Measurements from ENCODE around the gene LEAP2.
A peak's percentile ranks its signal among the peaks of the same experiment; 100 is the strongest.

LEAP2 gene

DNA sequence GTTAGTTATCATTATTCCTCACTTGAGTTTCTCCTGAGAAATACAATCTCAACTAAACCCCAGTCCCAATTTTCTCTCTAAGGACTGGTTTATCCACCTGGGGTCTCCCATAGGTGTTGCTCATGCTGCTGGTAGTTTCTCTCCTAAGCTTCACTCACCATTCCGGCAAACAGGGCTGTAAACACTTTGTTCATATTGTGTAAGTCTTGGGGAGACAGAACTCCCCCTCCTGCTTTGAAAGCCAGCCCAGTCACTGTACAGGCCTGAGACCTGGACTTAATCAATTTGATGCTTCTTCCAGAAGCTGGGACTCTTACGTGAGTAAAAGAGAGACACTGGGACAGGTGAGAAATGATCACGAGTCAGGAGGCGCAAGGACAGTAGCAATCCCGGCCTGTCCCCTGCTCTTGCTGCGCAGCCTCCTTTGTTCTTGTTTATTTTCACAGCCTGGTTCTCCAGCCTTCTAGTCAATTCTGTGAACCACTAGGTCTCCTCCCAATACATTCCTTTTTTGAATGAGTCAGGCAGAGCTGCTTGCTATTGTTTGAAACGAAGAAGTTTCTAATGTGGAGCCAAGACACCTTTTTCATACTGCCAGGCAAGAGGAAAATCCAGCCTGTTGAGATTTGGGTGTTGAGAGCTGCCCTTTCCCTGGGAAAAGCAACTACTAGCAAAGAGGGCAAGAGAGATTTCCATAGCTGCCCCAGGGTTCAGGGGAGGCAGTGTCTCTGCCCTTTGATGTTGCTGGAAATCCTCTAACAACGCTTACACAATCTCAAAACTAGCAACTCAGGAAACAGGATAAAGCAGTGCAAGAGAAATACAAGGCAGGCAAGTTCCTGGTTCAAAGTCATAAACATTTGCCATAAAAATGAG is 33.8 kb upstream of the LEAP2 start:
- Mint-ChIP-seq H3K4me1 (no peaks in the 10 kb centered on the region), H3K4me3 (no peak overlapping the region), H3K36me3 (ENCODE audit: low read depth) (no peaks in the 10 kb centered on the region), H3K9me3 (no peaks in the 10 kb centered on the region), H3K27ac (peak overlapping the region; percentile 29 to 87 (median 75)), H3K27me3 (ENCODE audit: low read depth) (peaks cover 15% of the 10 kb centered on the region)
- TF ChIP-seq, protein P1, sequence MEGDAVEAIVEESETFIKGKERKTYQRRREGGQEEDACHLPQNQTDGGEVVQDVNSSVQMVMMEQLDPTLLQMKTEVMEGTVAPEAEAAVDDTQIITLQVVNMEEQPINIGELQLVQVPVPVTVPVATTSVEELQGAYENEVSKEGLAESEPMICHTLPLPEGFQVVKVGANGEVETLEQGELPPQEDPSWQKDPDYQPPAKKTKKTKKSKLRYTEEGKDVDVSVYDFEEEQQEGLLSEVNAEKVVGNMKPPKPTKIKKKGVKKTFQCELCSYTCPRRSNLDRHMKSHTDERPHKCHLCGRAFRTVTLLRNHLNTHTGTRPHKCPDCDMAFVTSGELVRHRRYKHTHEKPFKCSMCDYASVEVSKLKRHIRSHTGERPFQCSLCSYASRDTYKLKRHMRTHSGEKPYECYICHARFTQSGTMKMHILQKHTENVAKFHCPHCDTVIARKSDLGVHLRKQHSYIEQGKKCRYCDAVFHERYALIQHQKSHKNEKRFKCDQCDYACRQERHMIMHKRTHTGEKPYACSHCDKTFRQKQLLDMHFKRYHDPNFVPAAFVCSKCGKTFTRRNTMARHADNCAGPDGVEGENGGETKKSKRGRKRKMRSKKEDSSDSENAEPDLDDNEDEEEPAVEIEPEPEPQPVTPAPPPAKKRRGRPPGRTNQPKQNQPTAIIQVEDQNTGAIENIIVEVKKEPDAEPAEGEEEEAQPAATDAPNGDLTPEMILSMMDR (IDR thresholded peaks at IDR 0.05; ENCODE audit: unreplicated experiment in 3 of 3), result no peak

DNA sequence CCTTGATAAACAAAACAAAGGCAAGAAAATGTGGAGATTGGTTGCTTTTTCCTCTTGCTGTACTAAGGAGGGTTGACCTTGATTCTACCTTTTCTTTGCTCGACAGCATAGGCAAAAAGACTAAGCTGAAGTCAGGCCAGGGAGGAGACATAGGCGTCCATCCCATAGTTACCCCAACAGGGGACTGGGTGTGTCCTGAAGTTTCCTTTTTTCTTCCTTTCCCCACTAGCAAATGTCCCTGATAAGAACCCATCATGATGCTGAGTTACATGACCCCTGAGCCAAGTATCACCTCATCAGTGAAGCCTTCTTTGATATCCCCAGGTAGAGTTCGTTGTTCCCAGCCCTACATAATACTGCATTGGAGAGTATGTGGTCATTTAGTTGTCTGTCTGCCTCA is 33.2 kb upstream of the LEAP2 start:
- no peaks in the 10 kb centered on the region for H3K4me1 Mint-ChIP-seq
- H3K9me3 Mint-ChIP-seq, result no peaks in the 10 kb centered on the region
- no peak overlapping the region for H3K4me3 Mint-ChIP-seq
- TF ChIP-seq, protein P1 (IDR thresholded peaks at IDR 0.05; ENCODE audit: unreplicated experiment in 3 of 3), result no peak
- H3K36me3 Mint-ChIP-seq (ENCODE audit: low read depth), result no peaks in the 10 kb centered on the region
- H3K27ac Mint-ChIP-seq, result peak overlapping the region in 2 of 3 experiments; percentile 29 to 87
- peaks cover 15% of the 10 kb centered on the region for H3K27me3 Mint-ChIP-seq (ENCODE audit: low read depth)

DNA sequence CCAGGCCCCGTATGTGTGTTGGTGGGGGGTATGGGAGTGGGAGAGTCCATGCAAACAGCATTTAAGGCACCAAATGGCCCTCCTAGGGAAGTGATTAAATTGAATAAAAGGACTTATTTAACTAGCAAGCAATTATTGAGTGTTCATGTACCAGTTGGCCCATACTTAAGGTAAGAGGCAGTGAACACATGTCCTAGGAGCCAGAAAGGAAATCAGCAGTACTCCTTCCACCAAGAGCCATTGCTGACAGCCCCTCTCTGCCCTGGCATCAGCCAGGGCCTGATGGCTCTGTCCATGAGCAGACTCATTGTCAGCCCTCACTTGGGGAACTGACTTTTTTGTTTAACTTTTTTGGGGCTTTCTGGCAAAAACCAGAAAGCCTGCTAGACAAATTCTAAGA is 32.6 kb upstream of the LEAP2 start:
- H3K27ac Mint-ChIP-seq, result peak overlapping the region in 1 of 3 experiments; percentile 87
- H3K9me3 Mint-ChIP-seq, result no peaks in the 10 kb centered on the region
- TF ChIP-seq, protein P1 (IDR thresholded peaks at IDR 0.05; ENCODE audit: unreplicated experiment in 3 of 3), result no peak
- no peaks in the 10 kb centered on the region for H3K4me1 Mint-ChIP-seq
- H3K36me3 Mint-ChIP-seq (ENCODE audit: low read depth), result no peaks in the 10 kb centered on the region
- peaks cover 14% of the 10 kb centered on the region for H3K27me3 Mint-ChIP-seq (ENCODE audit: low read depth)
- no peak overlapping the region for H3K4me3 Mint-ChIP-seq

DNA sequence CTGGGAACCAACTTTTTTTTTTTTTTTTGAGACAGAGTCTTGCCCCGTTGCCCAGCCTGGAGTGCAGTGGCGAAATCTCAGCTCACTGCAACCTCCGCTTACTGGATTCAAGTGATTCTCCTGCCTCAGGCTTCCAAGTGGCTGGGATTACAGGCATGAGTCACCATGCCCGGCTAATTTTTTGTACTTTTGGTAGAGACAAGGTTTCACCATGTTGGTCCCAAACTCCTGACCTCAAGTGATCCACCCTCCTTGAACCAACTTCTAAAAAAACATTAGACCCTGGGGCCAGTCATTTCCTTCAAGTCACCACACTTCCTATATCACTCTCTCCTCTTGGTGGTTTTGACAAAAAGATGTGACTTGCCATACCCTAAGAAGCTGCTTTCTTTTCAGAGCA is 32.2 kb upstream of the LEAP2 start:
- TF ChIP-seq, protein P1 (IDR thresholded peaks at IDR 0.05; ENCODE audit: unreplicated experiment in 3 of 3), result no peak
- H3K4me1 Mint-ChIP-seq, result no peaks in the 10 kb centered on the region
- no peak overlapping the region for H3K27ac Mint-ChIP-seq
- H3K36me3 Mint-ChIP-seq (ENCODE audit: low read depth), result no peaks in the 10 kb centered on the region
- peaks cover 12% of the 10 kb centered on the region for H3K27me3 Mint-ChIP-seq (ENCODE audit: low read depth)
- H3K4me3 Mint-ChIP-seq, result no peak overlapping the region
- no peaks in the 10 kb centered on the region for H3K9me3 Mint-ChIP-seq

DNA sequence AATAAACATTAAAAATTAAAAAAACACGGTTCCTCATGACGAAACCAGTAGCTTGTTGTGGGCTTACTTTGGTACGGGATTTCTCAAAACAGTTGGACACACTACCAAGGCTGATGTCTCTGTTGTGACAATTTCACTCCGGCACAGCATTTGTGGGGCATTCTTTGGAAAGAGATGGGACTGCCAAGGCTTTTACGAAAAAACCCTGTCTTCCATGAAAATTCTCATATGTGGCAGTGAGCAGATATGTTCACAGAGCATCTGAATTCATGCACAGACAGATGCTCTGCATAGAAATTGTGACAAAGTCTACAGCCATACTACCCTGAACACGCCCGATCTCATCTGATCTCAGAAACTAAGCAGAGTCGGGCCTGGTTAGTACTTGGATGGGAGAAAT is 25.2 kb upstream of the LEAP2 start:
- no peaks in the 10 kb centered on the region for H3K27me3 Mint-ChIP-seq (ENCODE audit: low read depth)
- TF ChIP-seq, protein P1 (IDR thresholded peaks at IDR 0.05; ENCODE audit: unreplicated experiment in 3 of 3), result no peak
- H3K9me3 Mint-ChIP-seq, result no peaks in the 10 kb centered on the region
- H3K27ac Mint-ChIP-seq, result no peak overlapping the region
- H3K4me3 Mint-ChIP-seq, result no peak overlapping the region
- no peaks in the 10 kb centered on the region for H3K36me3 Mint-ChIP-seq (ENCODE audit: low read depth)
- no peaks in the 10 kb centered on the region for H3K4me1 Mint-ChIP-seq

DNA sequence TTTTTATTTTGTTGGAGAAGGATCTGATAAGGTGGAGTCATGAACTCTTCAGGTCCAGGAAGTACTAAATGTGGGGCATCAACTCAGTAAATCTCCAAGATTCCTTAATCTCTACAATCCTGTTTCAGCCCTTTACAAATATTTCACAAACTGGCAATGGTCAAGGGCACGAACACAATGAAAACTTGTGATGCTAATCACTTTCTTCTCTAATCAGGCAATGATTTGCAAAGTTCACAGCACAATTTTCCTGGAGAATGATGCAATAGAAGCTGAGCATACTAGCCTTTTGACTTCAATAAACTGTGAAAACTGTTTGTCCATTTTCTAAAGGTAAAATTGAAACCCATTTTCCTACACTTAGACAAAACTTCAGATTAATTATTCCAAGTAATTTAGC is 24.1 kb upstream of the LEAP2 start:
- Mint-ChIP-seq H3K27me3 (ENCODE audit: low read depth) (no peaks in the 10 kb centered on the region), H3K27ac (peak overlapping the region in 1 of 3 experiments; percentile 42), H3K36me3 (ENCODE audit: low read depth) (no peaks in the 10 kb centered on the region), H3K9me3 (no peaks in the 10 kb centered on the region), H3K4me3 (no peak overlapping the region), H3K4me1 (no peaks in the 10 kb centered on the region)
- TF ChIP-seq, protein P1 (IDR thresholded peaks at IDR 0.05; ENCODE audit: unreplicated experiment in 3 of 3), result no peak

Measured in nephron (organoid).